K562 (cell line): ENCODE data around the gene HELB.
"Not testable (repeated sequence)": the region's sequence is repeated elsewhere in the genome, so short reads cannot be mapped to it uniquely, and the experiment has no call there.

Source experiments
- CTBP1 ChIP-seq: fragments of 450-650 bp; IDR thresholded peaks from 2 replicates; pipeline ENCODE4 v1.6.1; 2016; ENCODE audit warnings: borderline replicate concordance
- MXI1 ChIP-seq: IDR thresholded peaks from 2 replicates; pipeline ENCODE4 v1.6.1; 2011; ENCODE audit warnings: low read depth, mild to moderate bottlenecking, improper control_type of control experiment, low read length
- ZNF24 ChIP-seq: fragments of 450-650 bp; IDR thresholded peaks from 2 replicates; pipeline ENCODE4 v1.6.1; 2016
- ZNF3 ChIP-seq: fragments of 250-450 bp; sonication (Bioruptor Pico); IDR thresholded peaks from 2 replicates; pipeline ENCODE4 v1.5.0; 2021; ENCODE audit warnings: mild to moderate bottlenecking, moderate library complexity
- TF ChIP-seq, protein P1 (sequence below), 3 experiments: IDR thresholded peaks in 2 of 3; conservative IDR thresholded peaks in 1 of 3; 2 replicates each; pipeline ENCODE4 v1.5.1; 2011 to 2012; ENCODE audit warnings: low read length in 3 of 3, mild to moderate bottlenecking in 3 of 3, control low read depth in 2 of 3, improper control_type of control experiment in 1 of 3, inconsistent platforms in 1 of 3, low read depth in 1 of 3, mixed read lengths in 1 of 3, moderate library complexity in 1 of 3; ENCODE audit not compliant: insufficient read depth in 2 of 3

DNA sequence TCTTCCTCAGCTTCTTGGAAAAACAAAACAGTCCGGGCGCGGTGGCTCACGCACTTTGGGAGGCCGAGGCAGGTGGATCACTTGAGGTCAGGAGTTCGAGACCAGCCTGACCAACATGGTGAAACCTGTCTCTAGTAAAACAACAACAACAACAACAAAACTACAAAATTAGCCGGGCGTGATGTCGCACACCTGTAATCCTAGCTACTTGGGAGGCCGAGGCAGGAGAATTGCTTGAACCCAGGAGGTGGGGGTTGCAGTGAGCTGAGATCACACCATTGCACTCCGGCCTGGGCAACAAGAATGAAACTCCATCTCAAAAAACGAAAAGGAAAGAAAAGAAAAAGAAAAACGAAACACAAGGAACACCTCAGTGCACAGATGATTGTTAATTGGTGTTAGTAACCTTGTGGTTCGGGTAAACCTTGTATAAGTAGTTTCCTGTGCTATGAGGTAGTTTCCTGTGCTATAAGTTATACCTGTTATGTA is 1.1 kb downstream of the HELB start:
- TF ChIP-seq ZNF24; CTBP1; MXI1; ZNF3 (CRISPR knock-in tag): not testable (repeated sequence)
- TF ChIP-seq, protein P1, sequence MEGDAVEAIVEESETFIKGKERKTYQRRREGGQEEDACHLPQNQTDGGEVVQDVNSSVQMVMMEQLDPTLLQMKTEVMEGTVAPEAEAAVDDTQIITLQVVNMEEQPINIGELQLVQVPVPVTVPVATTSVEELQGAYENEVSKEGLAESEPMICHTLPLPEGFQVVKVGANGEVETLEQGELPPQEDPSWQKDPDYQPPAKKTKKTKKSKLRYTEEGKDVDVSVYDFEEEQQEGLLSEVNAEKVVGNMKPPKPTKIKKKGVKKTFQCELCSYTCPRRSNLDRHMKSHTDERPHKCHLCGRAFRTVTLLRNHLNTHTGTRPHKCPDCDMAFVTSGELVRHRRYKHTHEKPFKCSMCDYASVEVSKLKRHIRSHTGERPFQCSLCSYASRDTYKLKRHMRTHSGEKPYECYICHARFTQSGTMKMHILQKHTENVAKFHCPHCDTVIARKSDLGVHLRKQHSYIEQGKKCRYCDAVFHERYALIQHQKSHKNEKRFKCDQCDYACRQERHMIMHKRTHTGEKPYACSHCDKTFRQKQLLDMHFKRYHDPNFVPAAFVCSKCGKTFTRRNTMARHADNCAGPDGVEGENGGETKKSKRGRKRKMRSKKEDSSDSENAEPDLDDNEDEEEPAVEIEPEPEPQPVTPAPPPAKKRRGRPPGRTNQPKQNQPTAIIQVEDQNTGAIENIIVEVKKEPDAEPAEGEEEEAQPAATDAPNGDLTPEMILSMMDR (IDR thresholded peaks at IDR 0.05 in 2 of 3, conservative IDR thresholded peaks at IDR 0.05 in 1 of 3; ENCODE audit: insufficient read depth in 2 of 3, low read depth in 1 of 3, low read length in 3 of 3), result not testable (repeated sequence)
